ENCODE data around the gene CMIP. TPM values are rescaled to one million over a fixed set of nuclear protein-coding genes. Genes with fewer than 3 reads are reported as not detected.

Gene CMIP
- total RNA-seq, 1 donor from 2014 or later, result 46.6 TPM

- H3K4me3 Mint-ChIP-seq, result no peak overlapping the region
- H3K27me3 Mint-ChIP-seq, result no peaks in the 10 kb centered on the region
- H3K4me1 Mint-ChIP-seq (ENCODE audit: unreplicated experiment), result peaks cover 34% of the 10 kb centered on the region
- H3K36me3 Mint-ChIP-seq, result no peaks in the 10 kb centered on the region
- no peak for DNase-seq (ENCODE audit: extremely low spot score, unreplicated experiment)
- H3K27ac Mint-ChIP-seq, result no peak overlapping the region
- no peaks in the 10 kb centered on the region for H3K9me3 Mint-ChIP-seq
- TF ChIP-seq, protein P1, sequence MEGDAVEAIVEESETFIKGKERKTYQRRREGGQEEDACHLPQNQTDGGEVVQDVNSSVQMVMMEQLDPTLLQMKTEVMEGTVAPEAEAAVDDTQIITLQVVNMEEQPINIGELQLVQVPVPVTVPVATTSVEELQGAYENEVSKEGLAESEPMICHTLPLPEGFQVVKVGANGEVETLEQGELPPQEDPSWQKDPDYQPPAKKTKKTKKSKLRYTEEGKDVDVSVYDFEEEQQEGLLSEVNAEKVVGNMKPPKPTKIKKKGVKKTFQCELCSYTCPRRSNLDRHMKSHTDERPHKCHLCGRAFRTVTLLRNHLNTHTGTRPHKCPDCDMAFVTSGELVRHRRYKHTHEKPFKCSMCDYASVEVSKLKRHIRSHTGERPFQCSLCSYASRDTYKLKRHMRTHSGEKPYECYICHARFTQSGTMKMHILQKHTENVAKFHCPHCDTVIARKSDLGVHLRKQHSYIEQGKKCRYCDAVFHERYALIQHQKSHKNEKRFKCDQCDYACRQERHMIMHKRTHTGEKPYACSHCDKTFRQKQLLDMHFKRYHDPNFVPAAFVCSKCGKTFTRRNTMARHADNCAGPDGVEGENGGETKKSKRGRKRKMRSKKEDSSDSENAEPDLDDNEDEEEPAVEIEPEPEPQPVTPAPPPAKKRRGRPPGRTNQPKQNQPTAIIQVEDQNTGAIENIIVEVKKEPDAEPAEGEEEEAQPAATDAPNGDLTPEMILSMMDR (conservative IDR thresholded peaks at IDR 0.05), result no peak
Measured at GRCh38 chr16:81551821-81552304, 107.3 kb downstream of the CMIP start.

DNA sequence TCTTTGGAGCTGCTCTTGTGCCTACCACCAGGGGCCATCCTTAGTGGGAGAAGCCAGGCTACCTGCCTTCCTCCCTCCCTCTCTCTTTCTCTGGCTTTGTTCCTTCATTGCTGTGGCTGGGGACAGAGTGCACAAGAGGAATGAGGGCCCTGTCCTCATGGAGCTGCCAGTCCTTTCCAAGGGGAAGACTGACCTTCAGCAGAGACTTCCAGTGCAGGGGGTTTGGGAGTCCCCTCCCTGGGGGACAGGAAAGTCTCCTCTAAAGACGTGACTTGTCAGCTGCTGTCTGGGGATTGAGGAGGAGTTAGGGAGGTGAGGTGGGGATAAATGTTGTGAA, 108.1 kb downstream of the CMIP start:
- H3K4me3 Mint-ChIP-seq, result no peak overlapping the region
- H3K27ac Mint-ChIP-seq, result peak overlapping the region; percentile 60

DNA sequence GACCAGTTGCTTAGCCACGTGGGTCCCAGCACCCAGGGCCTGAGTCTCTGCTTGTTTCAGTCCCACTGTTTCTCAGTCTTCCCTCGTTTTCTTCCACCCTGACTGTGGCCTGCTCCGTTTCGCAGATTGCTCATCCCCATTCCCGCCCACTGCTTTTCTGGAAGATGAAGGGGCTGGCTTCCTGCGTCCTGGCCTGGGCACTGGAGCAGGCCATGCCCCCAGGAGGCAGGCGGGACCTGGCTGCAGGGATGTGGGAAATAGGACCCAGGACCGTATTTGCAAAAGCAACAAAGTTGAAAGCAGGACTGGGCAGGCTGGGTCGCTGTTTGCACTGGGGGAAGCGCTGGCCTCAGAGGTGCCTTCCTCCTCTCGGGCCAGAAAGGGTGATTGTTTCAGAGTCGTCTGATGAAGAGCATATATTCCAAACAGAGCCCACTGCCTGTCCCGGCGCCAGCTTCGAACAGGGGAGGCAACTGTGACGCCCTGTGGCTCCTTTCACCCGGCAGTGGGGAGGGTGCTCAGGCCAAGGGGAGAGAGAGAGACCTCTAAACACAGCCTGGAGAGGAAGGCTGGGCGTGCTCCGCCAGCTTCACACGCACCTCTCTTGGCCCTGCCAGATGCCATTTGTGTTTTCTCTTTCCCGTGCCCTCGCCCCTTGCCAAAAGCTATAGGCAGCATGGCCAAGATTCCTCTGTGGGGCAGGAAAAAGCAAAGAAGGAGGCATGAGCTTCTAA, 108.6 kb downstream of the CMIP start:
- peak overlapping the region; percentile 62 for H3K27ac Mint-ChIP-seq
- H3K36me3 Mint-ChIP-seq, result no peaks in the 10 kb centered on the region

More for the DNA sequence above, 108.1 kb downstream of the CMIP start:
- Mint-ChIP-seq H3K36me3 (no peaks in the 10 kb centered on the region), H3K9me3 (no peaks in the 10 kb centered on the region), H3K4me1 (ENCODE audit: unreplicated experiment) (peaks cover 32% of the 10 kb centered on the region), H3K27me3 (no peaks in the 10 kb centered on the region)
- TF ChIP-seq, protein P1 (conservative IDR thresholded peaks at IDR 0.05), result no peak
- DNase-seq (ENCODE audit: extremely low spot score, unreplicated experiment), result no peak

DNA sequence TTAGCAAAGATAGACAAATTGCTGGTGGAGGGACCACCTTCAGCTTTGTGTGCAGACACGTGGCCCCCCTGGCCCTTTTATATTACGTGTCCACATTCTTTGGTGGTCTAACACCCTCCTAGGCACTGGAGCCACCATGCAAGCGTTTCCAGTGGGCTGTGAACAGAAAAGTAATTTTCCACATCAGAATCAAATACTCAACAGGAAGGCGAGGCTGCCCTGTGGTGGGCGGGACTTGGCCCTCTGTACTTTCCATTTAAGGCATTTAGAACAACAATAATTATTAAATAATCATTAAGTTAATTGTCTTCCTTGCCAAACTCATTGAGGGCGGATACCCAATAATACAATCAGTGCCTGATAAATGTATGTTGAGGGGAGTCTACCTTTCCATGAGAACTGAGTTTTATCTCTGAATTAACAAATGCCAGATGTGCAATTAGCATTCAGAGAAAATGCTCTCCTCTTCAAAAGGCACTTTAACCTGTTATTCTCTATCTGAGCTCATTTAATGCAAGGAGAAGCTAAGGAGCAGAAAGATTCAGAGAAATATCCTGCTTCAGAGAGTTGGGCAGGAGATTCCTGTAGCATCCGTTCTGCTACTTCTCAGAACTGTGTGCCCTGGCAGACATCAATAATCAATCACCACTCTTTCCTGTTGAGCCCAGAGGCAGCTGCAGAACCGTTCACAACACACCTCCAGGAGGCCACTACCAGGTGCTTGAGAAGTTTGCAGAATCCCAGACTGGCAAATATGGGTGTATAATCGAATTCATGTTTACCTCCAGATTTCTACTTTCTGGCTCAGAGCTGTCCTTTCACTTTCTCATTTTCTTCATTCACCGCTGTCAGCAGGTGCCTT, 109.4 kb downstream of the CMIP start:
- no peaks in the 10 kb centered on the region for H3K9me3 Mint-ChIP-seq

More for the DNA sequence above, 108.6 kb downstream of the CMIP start:
- no peak for DNase-seq (ENCODE audit: extremely low spot score, unreplicated experiment)
- Mint-ChIP-seq H3K4me3 (no peak overlapping the region), H3K4me1 (ENCODE audit: unreplicated experiment) (peaks cover 37% of the 10 kb centered on the region), H3K9me3 (no peaks in the 10 kb centered on the region), H3K27me3 (no peaks in the 10 kb centered on the region)
- TF ChIP-seq, protein P1 (conservative IDR thresholded peaks at IDR 0.05), result no peak

GRCh38 chr16:81554979-81555378, 110.4 kb downstream of the CMIP start:
- Mint-ChIP-seq H3K27ac (no peak overlapping the region), H3K36me3 (no peaks in the 10 kb centered on the region), H3K9me3 (no peaks in the 10 kb centered on the region), H3K4me1 (ENCODE audit: unreplicated experiment) (peaks cover 36% of the 10 kb centered on the region), H3K4me3 (no peak overlapping the region), H3K27me3 (no peaks in the 10 kb centered on the region)
- TF ChIP-seq, protein P1 (conservative IDR thresholded peaks at IDR 0.05), result no peak
- DNase-seq (ENCODE audit: extremely low spot score, unreplicated experiment), result no peak

More for the DNA sequence above, 109.4 kb downstream of the CMIP start:
- Mint-ChIP-seq H3K36me3 (no peaks in the 10 kb centered on the region), H3K4me1 (ENCODE audit: unreplicated experiment) (peaks cover 36% of the 10 kb centered on the region), H3K27ac (peak overlapping the region; percentile 72), H3K27me3 (no peaks in the 10 kb centered on the region), H3K4me3 (no peak overlapping the region)
- no peak for DNase-seq (ENCODE audit: extremely low spot score, unreplicated experiment)
- TF ChIP-seq, protein P1 (conservative IDR thresholded peaks at IDR 0.05), result no peak
